NCI-H146 (cell line): Measurements from ENCODE around the gene YTHDF1.
"Not testable (repeated sequence)": the region's sequence is repeated elsewhere in the genome, so short reads cannot be mapped to it uniquely, and the experiment has no call there.

Experiments used
- DNase-seq: peaks from one replicate; lab custom pipeline; 2025; lab: John Stamatoyannopoulos, UW

The YTHDF1 gene

DNA sequence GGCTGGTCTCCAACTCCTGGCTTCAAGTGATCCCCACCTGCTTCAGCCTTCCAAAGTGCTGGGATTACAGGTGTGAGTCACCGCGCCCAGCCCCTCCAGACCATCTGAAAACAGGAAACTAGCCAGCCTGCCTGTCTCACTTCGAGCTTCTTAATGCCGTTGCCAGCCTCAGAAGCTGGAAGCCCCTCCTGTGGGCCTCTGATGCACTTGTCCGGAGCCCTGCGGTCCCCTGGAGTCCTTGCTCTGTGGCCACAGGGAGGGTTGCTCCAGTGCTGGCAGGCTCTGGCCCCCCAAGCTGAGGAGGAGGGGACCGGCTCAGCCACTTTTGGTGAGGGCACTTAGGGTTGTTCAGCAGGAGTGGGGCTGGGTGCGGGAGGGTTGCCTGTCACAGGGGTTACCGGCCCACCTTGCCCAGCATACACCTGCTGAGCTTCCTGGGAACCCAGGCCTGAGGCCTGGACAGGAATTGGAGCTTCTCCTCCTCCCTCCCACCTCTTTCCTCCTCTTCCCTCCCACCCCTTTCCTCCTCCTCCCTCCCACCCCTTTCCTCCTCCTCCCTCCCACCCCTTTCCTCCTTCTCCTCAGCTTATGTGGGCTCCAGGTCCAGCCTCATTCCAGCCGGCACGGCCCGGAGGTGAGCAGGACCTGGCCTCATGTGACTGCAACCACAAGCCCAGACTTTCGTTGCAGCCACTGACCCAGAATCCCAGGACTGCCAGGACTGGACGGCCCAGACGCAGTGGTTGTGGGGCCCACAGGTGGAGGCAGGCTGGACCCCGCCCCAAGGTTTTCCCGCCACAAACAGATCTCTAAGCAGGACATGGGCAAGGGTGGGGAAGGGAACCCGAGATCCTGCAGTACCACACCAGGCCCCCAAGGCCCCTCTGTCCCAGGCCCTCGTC lies 10.4 kb upstream of the YTHDF1 start:
- DNase-seq = no peak

DNA sequence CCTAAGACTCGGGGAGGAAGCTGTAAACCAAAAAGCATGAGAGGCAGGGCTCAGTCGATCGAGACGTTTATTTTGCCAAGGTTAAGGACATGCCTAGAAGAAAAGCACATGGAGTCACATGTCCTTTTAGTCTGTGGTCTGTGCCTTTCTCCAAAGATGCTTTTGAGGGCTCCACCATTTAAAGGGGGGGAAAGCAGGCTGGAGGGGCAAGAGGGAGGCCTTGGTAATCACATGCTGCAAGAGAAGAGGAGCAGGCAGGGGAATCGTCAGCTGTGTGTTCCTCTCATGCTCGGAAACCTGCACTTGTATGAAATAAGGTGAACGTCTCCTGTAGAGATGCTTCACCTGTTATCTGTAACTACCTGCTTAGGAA lies 9.1 kb upstream of the YTHDF1 start:
- no peak for DNase-seq

DNA sequence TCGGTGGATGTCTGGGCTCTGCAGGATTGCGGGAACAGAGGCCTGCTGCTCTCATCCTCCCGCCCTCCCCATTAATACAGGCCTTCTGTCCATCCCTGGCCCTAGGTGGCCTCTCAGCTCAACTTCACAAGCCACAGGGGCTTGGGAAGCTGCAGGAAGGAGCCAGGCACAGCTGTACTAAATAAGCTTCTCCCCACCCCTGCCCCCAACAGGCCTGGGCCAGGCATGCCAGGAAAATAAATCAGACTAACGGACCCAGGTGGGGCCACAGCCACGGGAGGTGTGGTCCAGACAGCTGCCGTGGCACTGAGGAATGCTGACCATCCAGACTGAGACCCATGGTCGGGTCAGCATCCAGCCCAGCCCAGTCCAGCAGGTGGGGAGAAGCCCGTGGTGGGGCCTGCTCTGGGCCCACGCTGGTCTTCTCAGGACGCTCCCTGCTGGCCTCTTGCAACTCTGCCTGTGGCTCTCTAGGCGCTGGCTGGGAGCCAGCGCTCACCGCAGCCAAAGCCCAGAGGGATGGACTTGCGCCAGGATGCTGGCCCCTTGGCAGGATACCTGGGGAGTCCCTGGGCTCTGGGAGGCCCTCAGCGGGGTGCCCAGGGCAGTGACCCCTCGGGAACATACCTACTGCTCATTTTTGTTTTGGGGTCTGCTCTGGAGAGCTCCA lies 8.6 kb upstream of the YTHDF1 start:
- DNase-seq = peak; percentile 68

DNA sequence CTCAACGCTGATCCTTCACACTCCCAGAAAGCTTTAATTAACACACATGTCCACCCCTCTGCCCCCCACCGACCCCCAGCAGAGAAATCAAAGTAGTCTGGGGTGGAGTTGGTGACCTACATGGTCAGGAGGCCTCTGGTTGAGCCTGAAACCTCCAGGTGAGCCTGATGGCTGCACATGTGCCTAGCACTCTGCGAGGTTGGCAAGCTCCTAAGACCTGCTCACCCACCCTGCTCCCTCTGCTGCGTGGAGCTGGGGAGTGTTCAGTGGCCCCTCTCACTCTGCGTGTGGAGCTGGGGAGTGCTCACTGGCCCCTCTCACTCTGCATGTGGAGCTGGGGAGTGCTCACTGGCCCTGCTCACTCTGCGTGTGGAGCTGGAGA lies 7.9 kb upstream of the YTHDF1 start:
- no peak for DNase-seq

DNA sequence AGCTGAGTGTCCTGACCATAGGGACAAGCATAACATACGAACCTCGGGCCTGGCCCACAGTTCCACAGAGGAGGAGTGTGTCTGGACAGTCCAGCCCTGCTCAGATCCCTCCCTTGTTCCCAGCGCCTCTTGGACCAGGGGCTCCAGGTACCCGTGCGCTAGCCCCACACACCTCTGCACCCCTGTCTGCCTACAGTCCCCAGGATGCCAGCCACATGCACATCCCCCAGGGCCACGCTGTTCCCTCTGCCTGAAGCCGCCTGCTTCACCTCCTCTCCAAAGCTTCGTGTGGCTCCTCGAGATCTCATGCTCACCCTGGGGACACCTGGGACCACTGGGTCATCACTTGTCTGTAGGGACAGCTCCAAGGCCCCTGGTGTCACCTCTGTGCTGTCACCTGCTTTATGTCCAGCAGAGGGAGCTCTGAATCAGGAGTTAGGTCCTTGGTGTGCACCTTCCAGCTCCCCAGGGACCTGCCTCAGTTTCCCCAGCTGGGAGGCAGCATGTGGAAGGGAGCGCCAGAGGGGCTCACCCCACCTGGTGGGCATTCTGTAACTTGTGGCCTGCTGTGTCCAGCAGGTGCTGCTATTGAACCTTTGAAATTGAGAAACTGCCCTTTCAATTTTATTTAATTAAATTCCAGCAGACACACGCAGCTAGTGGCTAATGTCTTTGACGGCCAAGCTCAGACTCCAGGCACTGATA lies 7.3 kb upstream of the YTHDF1 start:
- DNase-seq = peak; percentile 48

DNA sequence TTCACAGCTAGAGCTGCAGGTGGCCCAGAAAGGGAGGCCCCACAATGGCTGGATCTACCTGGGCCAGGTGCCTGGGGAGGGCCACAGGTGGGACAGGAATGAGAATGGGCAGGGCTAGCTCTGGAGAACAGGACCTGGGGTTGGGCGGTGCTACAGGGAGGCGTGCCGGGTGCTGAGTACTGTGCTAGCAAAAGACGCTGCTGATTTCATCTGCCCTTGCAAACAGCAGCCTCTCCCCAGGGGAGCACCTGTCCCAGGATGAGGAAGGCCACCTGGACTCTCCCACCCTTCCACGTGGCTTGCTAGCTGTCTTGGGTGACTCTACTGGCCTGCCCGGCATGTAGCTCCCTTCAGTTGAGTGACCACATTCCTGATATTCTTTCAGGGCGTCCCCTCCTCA lies 6.6 kb upstream of the YTHDF1 start:
- peak; percentile 66 for DNase-seq

DNA sequence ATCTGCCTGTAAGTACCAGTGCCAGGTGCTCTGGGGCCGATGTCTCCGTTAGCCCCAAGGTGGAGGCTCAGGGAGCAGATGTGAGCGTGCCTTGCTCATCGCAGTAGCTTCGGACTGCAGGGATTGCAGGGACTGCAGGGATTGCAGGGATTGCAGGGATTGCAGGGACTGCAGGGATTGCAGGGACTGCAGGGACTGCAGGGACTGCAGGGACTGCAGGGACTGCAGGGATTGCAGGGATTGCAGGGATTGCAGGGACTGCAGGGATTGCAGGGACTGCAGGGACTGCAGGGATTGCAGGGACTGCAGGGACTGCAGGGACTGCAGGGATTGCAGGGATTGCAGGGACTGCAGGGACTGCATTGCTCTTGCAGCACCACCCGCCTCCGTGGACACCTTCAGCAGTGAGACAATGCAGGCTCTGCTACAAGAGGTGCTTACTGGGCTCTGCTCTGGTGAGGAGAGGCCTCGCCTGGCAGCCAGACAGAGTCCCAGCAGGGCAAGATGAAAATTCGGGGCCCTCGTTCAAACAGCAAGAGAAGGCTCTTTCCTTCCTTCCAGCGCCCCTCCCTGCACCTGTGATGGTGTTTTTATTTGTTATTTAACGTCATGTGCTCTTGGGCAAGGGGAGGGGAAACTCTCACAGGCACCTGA lies 5.6 kb upstream of the YTHDF1 start:
- DNase-seq = not testable (repeated sequence)

DNA sequence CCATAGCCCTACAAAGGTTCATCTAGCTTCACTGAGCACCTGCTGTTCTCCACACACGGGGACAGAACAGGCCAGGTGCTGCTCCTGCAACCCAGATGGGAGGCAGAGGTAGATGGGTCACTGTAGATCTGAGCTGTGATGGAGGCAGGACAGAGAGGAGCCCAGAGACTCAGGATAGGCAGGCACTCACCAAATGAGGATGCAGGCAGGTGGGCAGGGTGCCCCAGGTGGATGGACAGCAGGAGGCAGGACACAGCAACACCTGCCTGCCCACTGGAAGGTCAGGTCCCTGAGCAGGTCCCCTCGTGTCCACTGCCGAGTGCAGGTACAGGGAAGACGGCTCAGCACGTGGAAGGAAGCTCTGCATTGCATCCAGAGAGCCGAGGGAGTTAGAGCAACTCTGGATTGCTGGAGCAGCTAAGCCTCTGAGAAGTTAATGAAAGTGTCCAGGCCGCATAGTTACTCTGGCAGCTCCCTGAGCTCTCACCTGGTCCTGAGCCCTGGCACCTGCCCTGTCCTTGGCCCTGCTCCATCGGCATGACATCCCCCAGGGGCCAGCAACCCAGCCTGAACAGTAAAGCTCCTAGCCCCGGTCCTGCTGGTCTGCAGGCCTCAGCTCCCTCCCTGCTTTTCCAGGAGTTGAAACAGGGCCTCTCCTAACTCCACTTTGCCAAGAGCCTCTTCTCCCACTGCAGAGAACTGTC lies 4.9 kb upstream of the YTHDF1 start:
- peak; percentile 52 for DNase-seq

DNA sequence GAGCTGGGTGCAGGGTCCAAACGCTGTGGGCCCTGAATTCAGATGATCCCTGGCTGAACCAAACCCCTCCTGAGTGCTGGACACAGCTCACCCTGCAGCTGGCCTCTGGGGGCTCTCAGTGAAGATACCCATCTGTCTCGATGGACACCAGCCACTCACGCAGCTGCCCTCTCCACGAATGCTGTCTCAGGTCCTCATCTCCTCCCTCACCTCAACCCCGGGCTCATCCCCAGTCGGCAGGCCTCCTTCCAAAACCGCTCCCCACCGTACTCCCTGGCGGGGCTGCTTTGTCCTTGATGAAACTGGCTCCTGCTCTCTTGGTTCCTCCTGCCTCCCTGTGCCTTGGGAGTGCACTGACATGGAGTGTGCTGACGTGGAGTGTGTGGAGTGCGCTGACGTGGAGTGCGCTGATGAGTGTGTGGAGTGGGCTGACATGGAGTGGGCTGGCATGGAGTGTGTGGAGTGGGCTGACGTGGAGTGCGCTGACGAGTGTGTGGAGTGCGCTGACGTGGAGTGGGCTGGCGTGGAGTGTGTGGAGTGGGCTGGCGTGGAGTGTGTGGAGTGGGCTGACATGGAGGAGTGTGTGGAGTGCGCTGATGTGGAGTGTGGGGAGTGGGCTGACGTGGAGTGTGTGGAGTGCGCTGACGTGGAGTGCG lies 4.1 kb upstream of the YTHDF1 start:
- DNase-seq = no peak

DNA sequence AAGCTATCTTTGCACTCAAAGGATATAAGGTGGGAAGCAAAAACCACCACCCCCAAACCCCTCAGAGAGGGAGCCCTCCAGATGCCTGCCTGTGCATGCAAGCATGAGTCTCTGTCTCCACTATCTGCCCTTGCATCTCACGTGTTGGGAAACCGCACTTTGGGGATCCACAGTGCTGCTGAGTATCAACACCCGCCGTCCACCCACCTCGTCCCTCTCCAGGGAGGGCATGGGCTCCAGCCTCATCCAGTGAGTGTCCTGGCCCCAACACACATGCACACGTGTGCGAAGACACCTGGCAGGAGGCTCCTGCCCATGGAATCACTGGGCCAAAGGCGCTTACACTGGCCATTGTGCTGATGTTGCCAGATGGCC lies 3.5 kb upstream of the YTHDF1 start:
- DNase-seq = no peak

DNA sequence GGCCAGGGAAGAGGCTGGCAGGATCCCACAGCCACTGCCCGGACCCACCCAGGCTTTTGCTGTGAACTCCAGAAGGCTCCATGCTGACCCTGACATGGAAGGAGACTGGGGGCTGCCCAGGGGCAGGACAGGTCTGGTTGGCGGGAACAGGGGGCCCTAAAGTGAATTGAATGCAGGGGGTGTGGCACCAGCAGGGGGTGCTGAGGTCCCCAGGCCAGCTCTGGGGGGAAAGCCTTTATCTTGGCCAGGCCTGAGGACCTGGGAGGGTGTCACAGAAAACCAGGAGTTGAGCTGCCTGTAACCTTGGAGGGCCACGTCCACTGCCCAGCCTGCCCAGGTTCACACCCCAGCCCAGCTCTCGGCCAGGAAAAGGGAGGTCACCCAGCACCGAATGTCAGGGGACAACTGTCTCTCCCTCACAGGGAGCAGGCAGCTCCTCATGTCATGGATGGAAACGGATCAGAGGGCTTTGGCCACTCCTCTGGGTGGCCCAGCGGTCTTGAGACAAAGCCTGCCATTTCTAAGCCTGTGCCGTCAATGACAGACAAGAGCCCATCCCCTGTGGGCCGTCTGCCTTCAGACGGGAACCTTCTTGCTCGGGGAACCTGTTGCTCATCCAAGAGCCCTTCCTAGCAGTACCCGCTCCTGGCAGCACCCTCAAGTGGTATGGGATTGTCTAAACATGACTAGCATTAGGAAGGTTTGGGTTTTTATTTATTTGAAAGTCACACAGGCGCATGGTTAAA lies 2.9 kb upstream of the YTHDF1 start:
- no peak for DNase-seq

DNA sequence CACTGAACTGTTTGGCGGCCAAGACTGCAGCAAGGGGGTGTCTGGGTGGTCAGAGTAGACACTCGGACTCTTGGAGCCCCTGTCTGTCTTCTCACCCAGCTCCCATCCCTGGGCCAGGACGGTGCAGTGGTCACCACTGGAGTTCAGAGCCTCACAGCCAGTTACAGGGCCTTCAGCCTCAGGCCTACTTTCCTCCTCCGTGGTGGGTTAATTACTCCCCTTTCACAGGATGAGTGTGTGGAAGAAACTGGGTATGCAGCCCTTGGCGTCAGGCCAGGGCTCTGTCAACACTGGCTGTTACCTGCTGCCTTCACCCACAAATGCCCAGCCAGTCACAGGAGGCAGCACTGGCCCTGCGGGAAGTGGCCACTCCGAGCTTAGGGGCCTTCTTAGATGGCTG lies 1.8 kb upstream of the YTHDF1 start:
- peak; percentile 45 for DNase-seq

DNA sequence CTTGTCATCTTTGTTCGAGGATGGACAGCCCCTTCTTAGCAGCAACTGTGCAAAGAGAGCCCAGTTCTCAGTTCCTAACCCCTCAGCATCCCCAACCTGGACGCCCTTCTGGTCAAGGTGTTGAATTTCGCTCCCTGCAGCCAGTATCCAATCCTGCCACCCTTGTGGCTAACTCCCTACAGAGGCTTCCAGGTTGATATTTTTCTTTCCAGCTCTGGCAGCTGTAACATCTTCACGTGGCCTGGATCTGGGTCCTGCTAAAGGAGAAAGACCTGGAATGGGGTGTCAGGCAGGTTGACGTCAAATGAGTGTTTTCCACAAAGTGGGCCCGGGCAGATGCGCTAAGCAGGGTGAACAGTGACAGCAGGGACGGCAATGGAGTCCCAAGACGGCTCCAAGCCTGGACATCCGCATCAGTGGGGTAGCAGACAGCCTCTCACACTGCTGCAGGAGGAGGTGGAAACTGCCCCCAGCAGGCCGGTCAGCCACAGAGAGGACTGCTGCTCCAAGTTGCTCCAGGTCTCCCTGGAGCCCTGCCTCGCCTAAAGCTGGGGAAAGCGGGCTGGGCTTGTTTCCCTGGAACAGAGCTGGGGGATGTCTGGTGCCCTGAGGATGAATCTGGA lies 1.0 kb upstream of the YTHDF1 start:
- peak; percentile 44 for DNase-seq

DNA sequence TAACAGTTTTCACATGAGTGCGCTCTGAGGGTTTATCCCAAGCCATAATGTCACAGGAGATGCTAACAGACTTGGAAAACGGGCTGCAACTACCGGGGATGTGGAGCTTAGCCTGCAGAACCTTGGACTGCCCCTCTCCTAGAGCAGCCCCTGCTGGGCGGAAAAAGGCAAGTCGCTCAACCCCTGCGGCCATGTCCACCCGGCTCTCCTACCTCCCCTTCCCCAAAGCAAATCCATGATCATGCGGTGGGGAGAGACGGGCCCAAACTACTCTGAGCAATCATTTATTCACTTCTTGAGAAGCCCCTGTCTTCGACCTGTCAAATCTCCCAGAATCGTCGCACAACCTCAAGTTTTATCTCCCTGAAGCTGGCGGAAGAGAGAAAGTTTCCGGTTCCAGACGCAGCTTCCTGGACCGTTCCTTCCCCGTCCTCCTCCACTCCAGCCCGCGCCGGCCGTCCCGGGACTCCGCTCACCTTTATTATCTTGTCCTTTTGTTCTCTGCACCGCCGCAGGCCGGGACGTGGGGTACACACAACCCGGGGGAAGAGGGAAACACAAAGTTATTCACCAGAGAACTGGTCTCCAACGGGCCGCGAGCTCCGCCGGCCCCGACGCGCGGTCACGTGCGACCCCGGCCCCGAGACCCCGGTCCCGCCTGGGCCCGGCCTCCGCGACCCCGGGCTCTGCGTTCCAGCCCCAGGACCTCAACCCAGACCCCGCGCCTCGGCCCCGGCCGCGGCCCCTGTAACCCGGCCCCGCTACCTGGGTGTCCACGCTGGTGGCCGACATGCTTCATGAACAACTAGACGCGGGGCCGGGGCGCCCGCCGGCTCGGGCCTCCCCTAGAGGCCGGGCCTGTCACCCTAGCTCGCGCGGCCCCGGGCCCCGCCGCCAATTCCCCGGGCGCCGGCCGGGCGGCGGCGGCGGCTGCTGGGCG lies 560 bp downstream of the YTHDF1 start:
- DNase-seq = peak; percentile 45

DNA sequence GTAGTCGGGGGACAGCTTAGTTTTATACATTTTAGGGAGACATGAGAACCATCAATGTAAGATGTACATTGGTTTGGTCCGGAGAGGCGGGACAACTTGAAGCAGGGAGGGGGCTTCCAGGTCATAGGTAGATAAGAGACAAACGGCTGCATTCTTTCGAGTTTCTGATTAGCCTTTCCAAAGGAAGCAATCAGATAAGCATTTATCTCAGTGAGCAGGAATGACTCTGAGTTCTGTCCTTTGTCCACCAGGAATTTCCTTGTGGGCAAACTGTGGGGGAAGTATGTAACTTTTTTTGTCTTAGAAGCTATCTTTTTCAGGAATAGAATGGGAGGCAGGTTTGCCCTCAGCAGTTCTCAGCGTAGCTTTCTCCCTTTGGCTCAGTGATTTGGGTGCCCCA lies 1.4 kb downstream of the YTHDF1 start:
- no peak for DNase-seq

DNA sequence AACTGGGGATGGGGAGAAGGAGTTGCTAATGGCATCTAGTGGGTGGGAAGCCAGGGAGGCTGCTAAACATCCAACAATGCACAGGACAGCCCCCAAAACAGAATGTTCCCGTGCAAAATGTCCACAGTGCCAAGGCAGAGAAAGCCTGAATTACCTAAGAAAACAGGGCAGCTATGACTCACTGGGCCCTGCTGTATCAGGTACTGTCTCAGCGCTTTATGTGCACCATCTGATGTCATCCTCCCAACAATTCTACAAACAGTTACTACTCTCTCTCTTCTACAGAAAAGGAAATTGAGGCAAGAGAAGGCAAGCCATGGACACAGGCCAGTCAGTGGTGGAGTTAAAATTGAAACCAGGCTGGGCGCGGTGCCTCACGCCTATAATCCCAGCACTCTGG lies 3.1 kb downstream of the YTHDF1 start:
- DNase-seq = no peak

DNA sequence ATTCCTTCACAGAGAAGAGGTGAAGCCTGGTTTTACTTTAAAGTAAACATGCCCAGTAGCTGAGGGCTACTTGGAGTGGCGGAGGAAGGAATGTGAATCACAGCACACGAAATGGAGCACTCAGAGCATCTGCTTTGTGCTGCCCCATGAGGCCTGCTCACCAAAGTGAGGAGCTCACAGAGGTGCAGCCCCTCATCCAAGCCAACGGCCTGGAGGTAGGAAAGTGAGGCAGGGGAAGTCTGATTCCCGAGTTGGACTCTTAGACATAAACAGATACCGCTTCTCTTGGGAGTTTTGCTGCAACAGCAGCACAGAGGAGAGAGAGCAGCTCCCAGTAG lies 3.6 kb downstream of the YTHDF1 start:
- DNase-seq = no peak

DNA sequence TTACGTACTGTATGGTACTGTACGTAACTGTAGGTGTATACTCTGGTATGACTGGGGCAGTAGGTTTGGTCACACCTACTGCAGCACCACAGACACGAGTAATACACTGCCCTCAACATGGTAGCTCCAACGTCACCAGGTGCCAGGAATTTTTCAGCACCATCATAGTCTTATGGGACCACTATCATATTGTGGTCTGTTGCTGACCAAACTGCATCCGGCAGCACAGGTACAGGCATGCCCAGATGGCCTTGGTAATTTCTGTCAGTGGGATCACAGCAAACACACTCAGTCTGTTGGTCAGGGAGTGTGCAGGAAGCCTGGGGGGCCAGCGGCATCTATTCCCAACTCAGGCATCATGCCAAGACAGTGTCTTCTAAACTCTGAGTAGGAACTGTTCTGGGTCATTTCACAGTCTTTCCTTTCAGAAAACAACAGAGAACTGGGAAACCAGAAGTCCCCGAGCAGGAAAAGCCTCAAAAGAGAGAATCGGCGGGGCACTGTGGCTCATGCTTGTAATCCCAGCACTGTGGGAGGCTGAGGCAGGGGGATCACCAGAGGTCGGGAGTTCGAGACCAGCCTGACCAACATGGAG lies 5.8 kb downstream of the YTHDF1 start:
- no peak for DNase-seq
